ENCODE measurements around the gene LPP. TPM values are rescaled to one million over a fixed set of nuclear protein-coding genes. Genes with fewer than 3 reads are reported as not detected.

LPP gene
- total RNA-seq, 1 donor from 2014 or later: 1,791 TPM

DNA sequence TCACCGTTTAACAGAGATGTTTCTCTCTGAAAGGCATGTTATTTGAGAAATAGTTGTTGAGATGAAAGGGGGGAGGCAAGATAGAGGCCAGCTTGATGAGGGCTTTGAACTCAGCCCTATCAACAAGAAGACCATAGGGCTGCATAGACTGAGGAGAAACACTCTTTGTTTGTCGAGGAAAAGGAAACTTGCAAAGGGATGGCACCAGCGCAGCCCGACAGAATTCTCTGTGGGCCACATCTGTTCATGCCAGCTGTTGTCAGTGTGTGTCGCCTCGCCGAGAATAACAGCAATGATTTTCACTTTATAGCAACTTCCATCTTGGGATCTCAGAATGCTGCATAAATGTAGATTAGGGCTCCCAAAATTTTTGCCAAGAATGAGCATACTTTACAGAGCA, 539.5 kb downstream of the LPP start:
- TF ChIP-seq, protein P1, sequence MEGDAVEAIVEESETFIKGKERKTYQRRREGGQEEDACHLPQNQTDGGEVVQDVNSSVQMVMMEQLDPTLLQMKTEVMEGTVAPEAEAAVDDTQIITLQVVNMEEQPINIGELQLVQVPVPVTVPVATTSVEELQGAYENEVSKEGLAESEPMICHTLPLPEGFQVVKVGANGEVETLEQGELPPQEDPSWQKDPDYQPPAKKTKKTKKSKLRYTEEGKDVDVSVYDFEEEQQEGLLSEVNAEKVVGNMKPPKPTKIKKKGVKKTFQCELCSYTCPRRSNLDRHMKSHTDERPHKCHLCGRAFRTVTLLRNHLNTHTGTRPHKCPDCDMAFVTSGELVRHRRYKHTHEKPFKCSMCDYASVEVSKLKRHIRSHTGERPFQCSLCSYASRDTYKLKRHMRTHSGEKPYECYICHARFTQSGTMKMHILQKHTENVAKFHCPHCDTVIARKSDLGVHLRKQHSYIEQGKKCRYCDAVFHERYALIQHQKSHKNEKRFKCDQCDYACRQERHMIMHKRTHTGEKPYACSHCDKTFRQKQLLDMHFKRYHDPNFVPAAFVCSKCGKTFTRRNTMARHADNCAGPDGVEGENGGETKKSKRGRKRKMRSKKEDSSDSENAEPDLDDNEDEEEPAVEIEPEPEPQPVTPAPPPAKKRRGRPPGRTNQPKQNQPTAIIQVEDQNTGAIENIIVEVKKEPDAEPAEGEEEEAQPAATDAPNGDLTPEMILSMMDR (IDR thresholded peaks at IDR 0.05): no peak
- Histone ChIP-seq H3K4me3 (no peak overlapping the region), H3K4me1 (peaks cover 0 to 33% of the 10 kb centered on the region in 2 donors), H3K36me3 (no peaks in the 10 kb centered on the region), H3K27ac (no peak overlapping the region), H3K27me3 (no peaks in the 10 kb centered on the region), H3K9me3 (no peaks in the 10 kb centered on the region)
- intact Hi-C loops (cut with DNase I): no loop called here
- DNase-seq (ENCODE audit: low spot score in 2 of 2): no peak

DNA sequence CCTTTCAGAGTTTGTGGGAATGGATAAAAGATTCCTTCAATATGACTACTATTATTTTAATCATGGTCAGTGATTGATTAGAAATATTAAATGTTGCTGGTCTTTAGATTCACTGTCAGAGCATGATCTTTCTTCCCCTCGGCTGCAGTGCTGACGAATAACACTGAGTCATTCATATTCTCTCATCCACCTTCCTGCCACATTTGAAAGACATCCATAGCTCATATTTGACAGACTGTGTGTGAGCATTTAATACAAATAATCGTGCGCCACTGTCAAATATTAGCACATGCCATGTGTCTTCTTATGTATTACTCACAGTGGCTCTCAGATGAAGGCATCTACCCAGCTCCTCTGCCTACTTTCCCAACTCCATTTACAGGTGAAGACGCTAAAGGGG, 541.3 kb downstream of the LPP start:
- Histone ChIP-seq H3K36me3 (no peaks in the 10 kb centered on the region), H3K9me3 (no peaks in the 10 kb centered on the region), H3K4me3 (no peak overlapping the region), H3K27ac (no peak overlapping the region), H3K4me1 (peaks cover 3 to 28% of the 10 kb centered on the region in 2 donors), H3K27me3 (no peaks in the 10 kb centered on the region)
- intact Hi-C loops (cut with DNase I): no loop called here
- TF ChIP-seq, protein P1 (IDR thresholded peaks at IDR 0.05): no peak
- no peak for DNase-seq (ENCODE audit: low spot score in 2 of 2)

DNA sequence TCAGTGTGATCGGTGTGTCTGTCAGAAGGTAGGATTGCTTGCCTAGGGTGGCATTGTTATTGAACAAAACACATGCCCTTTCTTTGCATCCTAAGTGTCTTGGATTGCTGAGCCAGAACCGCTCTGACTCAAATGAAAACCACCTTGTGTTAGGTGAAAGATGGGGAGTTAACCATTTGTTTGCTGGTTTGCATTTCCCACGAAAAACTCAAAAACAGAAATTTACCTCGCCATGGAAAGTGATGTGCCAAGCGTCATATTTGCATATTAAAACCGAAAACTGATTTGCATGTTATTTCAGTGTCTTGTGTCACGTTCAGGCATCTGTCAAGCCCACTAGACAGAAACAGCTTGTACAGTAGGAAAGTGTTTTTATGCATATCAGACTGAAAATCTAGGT, 543.2 kb downstream of the LPP start:
- no peaks in the 10 kb centered on the region for H3K27me3 ChIP-seq
- TF ChIP-seq, protein P1 (IDR thresholded peaks at IDR 0.05): no peak
- no peaks in the 10 kb centered on the region for H3K36me3 ChIP-seq
- H3K4me1 ChIP-seq: peaks cover 4 to 27% of the 10 kb centered on the region in 2 donors
- no peaks in the 10 kb centered on the region for H3K9me3 ChIP-seq
- intact Hi-C loops (cut with DNase I): no loop called here
- H3K27ac ChIP-seq: no peak overlapping the region
- no peak overlapping the region for H3K4me3 ChIP-seq
- no peak for DNase-seq (ENCODE audit: low spot score in 2 of 2)

DNA sequence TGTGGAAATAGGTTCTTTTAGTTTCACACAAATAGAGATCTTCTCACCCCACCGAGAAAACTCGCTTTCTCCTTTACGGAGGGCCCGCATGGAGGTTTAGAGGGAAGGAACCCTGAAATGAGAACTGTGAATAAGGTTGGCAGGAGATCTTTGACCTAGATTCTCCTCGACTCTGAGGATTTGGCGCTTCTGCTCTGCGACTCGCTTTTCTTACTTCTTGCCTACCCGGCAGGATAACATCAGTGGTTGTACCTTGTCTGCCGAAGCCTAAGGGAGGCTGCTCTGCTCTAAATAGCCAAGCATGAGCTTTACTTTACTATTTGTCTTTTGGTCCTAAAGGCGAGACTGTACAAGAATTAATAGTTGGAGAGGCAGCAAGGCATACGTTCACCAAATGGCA, 544.5 kb downstream of the LPP start:
- H3K4me3 ChIP-seq: no peak overlapping the region
- no peaks in the 10 kb centered on the region for H3K27me3 ChIP-seq
- no peak overlapping the region for H3K27ac ChIP-seq
- TF ChIP-seq, protein P1 (IDR thresholded peaks at IDR 0.05): no peak
- DNase-seq (ENCODE audit: low spot score in 2 of 2): no peak
- intact Hi-C loops (cut with DNase I): no loop called here
- no peaks in the 10 kb centered on the region for H3K36me3 ChIP-seq
- H3K4me1 ChIP-seq: peaks cover 4 to 34% of the 10 kb centered on the region in 2 donors
- no peaks in the 10 kb centered on the region for H3K9me3 ChIP-seq

DNA sequence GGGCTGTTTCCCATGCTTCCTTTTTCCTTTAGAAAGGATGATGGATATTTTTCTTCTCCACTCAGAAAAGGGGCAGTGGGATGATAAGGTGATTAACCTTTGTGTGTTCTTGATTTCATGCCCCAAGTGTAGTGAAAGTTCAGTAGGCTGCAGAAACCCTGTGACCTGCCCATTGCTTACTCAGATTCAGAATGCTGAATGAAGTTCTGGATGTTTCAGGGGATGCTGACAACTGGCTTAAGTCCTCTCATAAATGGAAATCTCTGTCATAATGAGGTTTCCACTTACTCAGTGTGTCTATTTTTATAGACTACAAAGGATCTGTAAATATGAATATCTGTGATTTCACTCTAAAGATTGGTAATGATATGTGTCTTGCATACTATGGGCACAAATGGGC, 546.5 kb downstream of the LPP start:
- intact Hi-C loops (cut with DNase I): no loop called here

More for the DNA sequence above, 546.5 kb downstream of the LPP start:
- Histone ChIP-seq H3K27ac (no peak overlapping the region), H3K4me1 (peaks cover 4 to 34% of the 10 kb centered on the region in 2 donors), H3K9me3 (no peaks in the 10 kb centered on the region), H3K4me3 (no peak overlapping the region), H3K27me3 (no peaks in the 10 kb centered on the region), H3K36me3 (no peaks in the 10 kb centered on the region)
- TF ChIP-seq, protein P1 (IDR thresholded peaks at IDR 0.05): no peak
- DNase-seq (ENCODE audit: low spot score in 2 of 2): no peak
